HCT116 (cell line): Measurements from ENCODE around the gene FOXF1. TPM values are rescaled to one million over a fixed set of nuclear protein-coding genes. Genes with fewer than 3 reads are reported as not detected.

Source experiments
- ATAC-seq: fragments of 200-7000 bp; cut with Tn5 transposase; 2 replicates; pipeline ENCODE4 v1.9.1; 2020; ENCODE audit warnings: mild to moderate bottlenecking, moderate library complexity
- BruUV-seq: library from RNA; stranded (reverse); fragments of 400-500 nt; replicated peaks from 2 replicates; lab custom pipeline; 2021; lab: Mats Ljungman, UMichigan
- CTCF ChIA-PET: fragments of 300-600 bp; sonication (Branson Sonifier 250); formaldehyde crosslinking; loops from one replicate; lab custom pipeline; 2021; ENCODE audit warnings: antibody characterized with exemption; lab: Charles Lee
- POLR2A ChIA-PET: fragments of 300-600, 350-600 bp; sonication (Branson Sonifier 250); formaldehyde crosslinking; loops from one replicate; lab custom pipeline; 2021; ENCODE audit warnings: antibody characterized with exemption; lab: Charles Lee
- RAD21 ChIA-PET, 2 experiments: fragments of 300-600 bp; sonication (Branson Sonifier 250); formaldehyde crosslinking; loops; one replicate each; lab custom pipeline; 2023; ENCODE audit warnings: low total read pairs in 2 of 2; ENCODE audit not compliant: uncharacterized antibody in 2 of 2, unreplicated experiment in 2 of 2, low non-redundant PET in 1 of 2; lab: Charles Lee
- DNase-seq: peaks from one replicate; pipeline ENCODE4 v3.0.0-alpha.2; 2010; ENCODE audit warnings: low read depth, low spot score
- H2AFZ ChIP-seq: fragments of 200-600 bp; shearing (Covaris generic), sonication (generic); 2 replicates; pipeline ENCODE4 v1.6.1; 2017; ENCODE audit warnings: low read depth, mixed run types, mixed read lengths, antibody characterized with exemption, low read length; ENCODE audit not compliant: poor library complexity, severe bottlenecking
- H3K27ac ChIP-seq: 2 replicates; pipeline ENCODE4 v1.5.1; 2012; ENCODE audit warnings: low read depth, low read length
- H3K27me3 ChIP-seq: fragments of 200-600 bp; sonication (generic); 2 replicates; pipeline ENCODE4 v1.6.1; 2016; ENCODE audit warnings: mixed run types, low read length, mixed read lengths; ENCODE audit not compliant: insufficient read depth
- H3K36me3 ChIP-seq, 2 experiments: fragments of 200-500 bp in 1 of 2; fragments of 200-600 bp in 1 of 2; sonication (Bioruptor generic) in 1 of 2; sonication (generic) in 1 of 2; 2 replicates each; pipeline versions ENCODE4 v1.5.1 to v1.6.1; 2014 to 2016; ENCODE audit warnings: low read length in 2 of 2, inconsistent platforms in 1 of 2, mixed read lengths in 1 of 2, mixed run types in 1 of 2; ENCODE audit not compliant: insufficient read depth in 2 of 2, control insufficient read depth in 1 of 2
- H3K4me1 ChIP-seq, 2 experiments: fragments of 200-600 bp in 1 of 2; sonication (generic) in 1 of 2; 2 replicates each; pipeline versions ENCODE4 v1.5.1 to v1.6.1; 2012 to 2017; ENCODE audit warnings: low read length in 2 of 2, inconsistent platforms in 1 of 2, mild to moderate bottlenecking in 1 of 2, mixed read lengths in 1 of 2, mixed run types in 1 of 2, moderate library complexity in 1 of 2; ENCODE audit not compliant: insufficient read depth in 2 of 2, control insufficient read depth in 1 of 2
- H3K4me2 ChIP-seq: fragments of 200-600 bp; sonication (generic); 2 replicates; pipeline ENCODE4 v1.6.1; 2017; ENCODE audit warnings: mixed run types, low read length, mixed read lengths
- H3K4me3 ChIP-seq, 2 experiments: fragments of 200-600 bp in 1 of 2; sonication (generic) in 1 of 2; replicated peaks in 1 of 2; 2 replicates each; pipeline ENCODE4 v1.5.1; 2011 to 2016; ENCODE audit warnings: low read length in 2 of 2, control low read depth in 1 of 2, low read depth in 1 of 2, mild to moderate bottlenecking in 1 of 2, mixed read lengths in 1 of 2, mixed run types in 1 of 2
- H3K79me2 ChIP-seq: fragments of 200-600 bp; sonication (generic); 2 replicates; pipeline ENCODE4 v1.6.1; 2017; ENCODE audit warnings: mild to moderate bottlenecking, mixed run types, low read length, moderate library complexity, mixed read lengths; ENCODE audit not compliant: insufficient read depth
- H3K9ac ChIP-seq: fragments of 200-600 bp; sonication (generic); 2 replicates; pipeline ENCODE4 v1.6.1; 2016; ENCODE audit warnings: low read length, mixed read lengths
- H3K9me2 ChIP-seq: fragments of 200-600 bp; sonication (generic), shearing (Covaris generic); 2 replicates; pipeline ENCODE4 v1.6.1; 2017; ENCODE audit warnings: mixed run types, mild to moderate bottlenecking, moderate library complexity; ENCODE audit not compliant: insufficient read depth
- H3K9me3 ChIP-seq, 2 experiments: fragments of 200-500 bp in 1 of 2; fragments of 200-600 bp in 1 of 2; sonication (Bioruptor generic) in 1 of 2; sonication (generic) in 1 of 2; 2 replicates each; pipeline ENCODE4 v1.6.1; 2014 to 2017; ENCODE audit warnings: low read length in 2 of 2, mixed read lengths in 2 of 2, inconsistent platforms in 1 of 2, low read depth in 1 of 2, mild to moderate bottlenecking in 1 of 2, mixed run types in 1 of 2, moderate library complexity in 1 of 2; ENCODE audit not compliant: control insufficient read depth in 1 of 2, insufficient read depth in 1 of 2
- H4K20me1 ChIP-seq: fragments of 200-600 bp; sonication (generic), shearing (Covaris generic); 2 replicates; pipeline ENCODE4 v1.6.1; 2017; ENCODE audit warnings: mixed run types, mild to moderate bottlenecking, moderate library complexity; ENCODE audit not compliant: insufficient read depth
- ATF3 ChIP-seq: IDR thresholded peaks from 2 replicates; pipeline ENCODE4 v1.6.1; 2012
- CBX3 ChIP-seq: IDR thresholded peaks from 2 replicates; pipeline ENCODE4 v1.6.1; 2012; ENCODE audit warnings: low read depth
- ELF1 ChIP-seq: IDR thresholded peaks from 2 replicates; pipeline ENCODE4 v1.6.1; 2012; ENCODE audit warnings: low read depth, borderline replicate concordance
- EZH2 ChIP-seq: fragments of 200-600 bp; sonication (generic); IDR thresholded peaks from 2 replicates; pipeline ENCODE4 v1.6.1; 2017; ENCODE audit warnings: antibody characterized with exemption, mixed run types
- EZH2phosphoT487 ChIP-seq: fragments of 200-600 bp; IDR thresholded peaks from 2 replicates; pipeline ENCODE4 v1.6.1; 2018; ENCODE audit warnings: antibody characterized with exemption, borderline replicate concordance
- FOSL1 ChIP-seq: IDR thresholded peaks from 2 replicates; pipeline ENCODE4 v1.6.1; 2012; ENCODE audit warnings: low read depth
- JUND ChIP-seq: IDR thresholded peaks from 2 replicates; pipeline ENCODE4 v1.6.1; 2012
- POLR2A ChIP-seq: IDR thresholded peaks from 2 replicates; pipeline ENCODE4 v1.7.0; 2011; ENCODE audit warnings: borderline replicate concordance; ENCODE audit not compliant: insufficient read depth, insufficient read length; ENCODE audit errors: extremely low read depth
- POLR2AphosphoS5 ChIP-seq: IDR thresholded peaks from 2 replicates; pipeline ENCODE4 v1.6.1; 2011; ENCODE audit warnings: mild to moderate bottlenecking, low read depth, low read length, moderate library complexity
- SIN3A ChIP-seq: IDR thresholded peaks from 2 replicates; pipeline ENCODE4 v1.6.1; 2012; ENCODE audit warnings: low read depth
- TCF7L2 ChIP-seq: IDR thresholded peaks from 2 replicates; pipeline ENCODE4 v1.7.0; 2011; ENCODE audit warnings: borderline replicate concordance, inconsistent platforms; ENCODE audit not compliant: insufficient read depth, insufficient read length; ENCODE audit errors: extremely low read depth
- ZFX ChIP-seq: fragments of 450-650 bp; IDR thresholded peaks from 2 replicates; pipeline ENCODE4 v1.6.1; 2017
- ZNF274 ChIP-seq: fragments of 200-500 bp; sonication (Bioruptor generic); IDR thresholded peaks from 2 replicates; pipeline ENCODE4 v1.6.1; 2014; ENCODE audit warnings: mild to moderate bottlenecking, low read depth, low read length, inconsistent platforms
- intact Hi-C: fragments of 100-400 bp; cut with micrococcal nuclease; formaldehyde crosslinking; loops from 2 replicates; pipeline ENCODE4 v1.10.0; 2022
- total RNA-seq: library from RNA; stranded (reverse); gene quantifications from one replicate; pipeline ENCODE4 v1.2.1, GENCODE V29; 2021; ENCODE audit not compliant: unreplicated experiment
- TF ChIP-seq, protein P1 (sequence below): IDR thresholded peaks from 2 replicates; pipeline ENCODE4 v1.6.1; 2012; ENCODE audit warnings: low read depth
- TF ChIP-seq, protein P2 (sequence below): IDR thresholded peaks from 2 replicates; pipeline ENCODE4 v1.6.1; 2012
- TF ChIP-seq, protein P3 (sequence below), 3 experiments: fragments of 200-600 bp in 1 of 3; sonication (generic) in 1 of 3; IDR thresholded peaks in 2 of 3; conservative IDR thresholded peaks in 1 of 3; 2 replicates each; pipeline ENCODE4 v1.5.1; 2012 to 2017; ENCODE audit warnings: low read depth in 2 of 3, low read length in 2 of 3, antibody characterized with exemption in 1 of 3, borderline replicate concordance in 1 of 3, control low read depth in 1 of 3, mild to moderate bottlenecking in 1 of 3, mixed read lengths in 1 of 3, mixed run types in 1 of 3, moderate library complexity in 1 of 3; ENCODE audit not compliant: insufficient read depth in 1 of 3

FOXF1 gene
- total RNA-seq, 1 experiment from 2014 or later: 2.4 TPM

- CTCF ChIA-PET: interaction anchor here (1.0 kb wide), 1 partner anchor 259 kb away, joined by 4 read pairs; no protein-coding TSS in a partner anchor
- H4K20me1 ChIP-seq: no peaks in the 10 kb centered on the region
- RAD21 ChIA-PET: no interaction called here
- H3K27me3 ChIP-seq: no peaks in the 10 kb centered on the region; the same call in 1 of the 2 replicates
- H3K36me3 ChIP-seq: no peaks in the 10 kb centered on the region
- POLR2A ChIA-PET: no interaction called here
- no peak overlapping the region for H3K9ac ChIP-seq
- peaks cover 7 to 16% of the 10 kb centered on the region in 2 experiments for H3K4me1 ChIP-seq
- BruUV-seq: no TSS peak
- no peak for ATAC-seq
- TF ChIP-seq ZNF274 (no peak), POLR2A (no peak), FOSL1 (no peak), SIN3A (no peak), JUND (no peak), EZH2 (no peak), ZFX (no peak), ATF3 (no peak), EZH2phosphoT487 (no peak), TCF7L2 (no peak), ELF1 (no peak), CBX3 (no peak), POLR2AphosphoS5 (no peak)
- TF ChIP-seq, protein P1, sequence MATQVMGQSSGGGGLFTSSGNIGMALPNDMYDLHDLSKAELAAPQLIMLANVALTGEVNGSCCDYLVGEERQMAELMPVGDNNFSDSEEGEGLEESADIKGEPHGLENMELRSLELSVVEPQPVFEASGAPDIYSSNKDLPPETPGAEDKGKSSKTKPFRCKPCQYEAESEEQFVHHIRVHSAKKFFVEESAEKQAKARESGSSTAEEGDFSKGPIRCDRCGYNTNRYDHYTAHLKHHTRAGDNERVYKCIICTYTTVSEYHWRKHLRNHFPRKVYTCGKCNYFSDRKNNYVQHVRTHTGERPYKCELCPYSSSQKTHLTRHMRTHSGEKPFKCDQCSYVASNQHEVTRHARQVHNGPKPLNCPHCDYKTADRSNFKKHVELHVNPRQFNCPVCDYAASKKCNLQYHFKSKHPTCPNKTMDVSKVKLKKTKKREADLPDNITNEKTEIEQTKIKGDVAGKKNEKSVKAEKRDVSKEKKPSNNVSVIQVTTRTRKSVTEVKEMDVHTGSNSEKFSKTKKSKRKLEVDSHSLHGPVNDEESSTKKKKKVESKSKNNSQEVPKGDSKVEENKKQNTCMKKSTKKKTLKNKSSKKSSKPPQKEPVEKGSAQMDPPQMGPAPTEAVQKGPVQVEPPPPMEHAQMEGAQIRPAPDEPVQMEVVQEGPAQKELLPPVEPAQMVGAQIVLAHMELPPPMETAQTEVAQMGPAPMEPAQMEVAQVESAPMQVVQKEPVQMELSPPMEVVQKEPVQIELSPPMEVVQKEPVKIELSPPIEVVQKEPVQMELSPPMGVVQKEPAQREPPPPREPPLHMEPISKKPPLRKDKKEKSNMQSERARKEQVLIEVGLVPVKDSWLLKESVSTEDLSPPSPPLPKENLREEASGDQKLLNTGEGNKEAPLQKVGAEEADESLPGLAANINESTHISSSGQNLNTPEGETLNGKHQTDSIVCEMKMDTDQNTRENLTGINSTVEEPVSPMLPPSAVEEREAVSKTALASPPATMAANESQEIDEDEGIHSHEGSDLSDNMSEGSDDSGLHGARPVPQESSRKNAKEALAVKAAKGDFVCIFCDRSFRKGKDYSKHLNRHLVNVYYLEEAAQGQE: no peak
- TF ChIP-seq, protein P2, sequence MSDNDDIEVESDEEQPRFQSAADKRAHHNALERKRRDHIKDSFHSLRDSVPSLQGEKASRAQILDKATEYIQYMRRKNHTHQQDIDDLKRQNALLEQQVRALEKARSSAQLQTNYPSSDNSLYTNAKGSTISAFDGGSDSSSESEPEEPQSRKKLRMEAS: no peak
- TF ChIP-seq, protein P3, sequence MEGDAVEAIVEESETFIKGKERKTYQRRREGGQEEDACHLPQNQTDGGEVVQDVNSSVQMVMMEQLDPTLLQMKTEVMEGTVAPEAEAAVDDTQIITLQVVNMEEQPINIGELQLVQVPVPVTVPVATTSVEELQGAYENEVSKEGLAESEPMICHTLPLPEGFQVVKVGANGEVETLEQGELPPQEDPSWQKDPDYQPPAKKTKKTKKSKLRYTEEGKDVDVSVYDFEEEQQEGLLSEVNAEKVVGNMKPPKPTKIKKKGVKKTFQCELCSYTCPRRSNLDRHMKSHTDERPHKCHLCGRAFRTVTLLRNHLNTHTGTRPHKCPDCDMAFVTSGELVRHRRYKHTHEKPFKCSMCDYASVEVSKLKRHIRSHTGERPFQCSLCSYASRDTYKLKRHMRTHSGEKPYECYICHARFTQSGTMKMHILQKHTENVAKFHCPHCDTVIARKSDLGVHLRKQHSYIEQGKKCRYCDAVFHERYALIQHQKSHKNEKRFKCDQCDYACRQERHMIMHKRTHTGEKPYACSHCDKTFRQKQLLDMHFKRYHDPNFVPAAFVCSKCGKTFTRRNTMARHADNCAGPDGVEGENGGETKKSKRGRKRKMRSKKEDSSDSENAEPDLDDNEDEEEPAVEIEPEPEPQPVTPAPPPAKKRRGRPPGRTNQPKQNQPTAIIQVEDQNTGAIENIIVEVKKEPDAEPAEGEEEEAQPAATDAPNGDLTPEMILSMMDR (IDR thresholded peaks at IDR 0.05 in 2 of 3, conservative IDR thresholded peaks at IDR 0.05 in 1 of 3; ENCODE audit: borderline replicate concordance in 1 of 3, insufficient read depth in 1 of 3, low read depth in 2 of 3, low read length in 2 of 3): no peak
- TF ChIP-seq, all 23 proteins: peak for 0
- no peaks in the 10 kb centered on the region for H3K9me3 ChIP-seq
- no peaks in the 10 kb centered on the region for H3K9me2 ChIP-seq
- H3K27ac ChIP-seq: no peak overlapping the region
- H3K4me2 ChIP-seq: no peak overlapping the region
- DNase-seq: no peak
- H2AFZ ChIP-seq: no peak overlapping the region
- no peaks in the 10 kb centered on the region for H3K79me2 ChIP-seq
- H3K4me3 ChIP-seq: no peak overlapping the region
- intact Hi-C loops: no loop called here
Observed at GRCh38 chr16:86511317-86512161, 1.2 kb downstream of the FOXF1 start.
